ENCODE results near the gene STRA8.

The STRA8 gene

DNA sequence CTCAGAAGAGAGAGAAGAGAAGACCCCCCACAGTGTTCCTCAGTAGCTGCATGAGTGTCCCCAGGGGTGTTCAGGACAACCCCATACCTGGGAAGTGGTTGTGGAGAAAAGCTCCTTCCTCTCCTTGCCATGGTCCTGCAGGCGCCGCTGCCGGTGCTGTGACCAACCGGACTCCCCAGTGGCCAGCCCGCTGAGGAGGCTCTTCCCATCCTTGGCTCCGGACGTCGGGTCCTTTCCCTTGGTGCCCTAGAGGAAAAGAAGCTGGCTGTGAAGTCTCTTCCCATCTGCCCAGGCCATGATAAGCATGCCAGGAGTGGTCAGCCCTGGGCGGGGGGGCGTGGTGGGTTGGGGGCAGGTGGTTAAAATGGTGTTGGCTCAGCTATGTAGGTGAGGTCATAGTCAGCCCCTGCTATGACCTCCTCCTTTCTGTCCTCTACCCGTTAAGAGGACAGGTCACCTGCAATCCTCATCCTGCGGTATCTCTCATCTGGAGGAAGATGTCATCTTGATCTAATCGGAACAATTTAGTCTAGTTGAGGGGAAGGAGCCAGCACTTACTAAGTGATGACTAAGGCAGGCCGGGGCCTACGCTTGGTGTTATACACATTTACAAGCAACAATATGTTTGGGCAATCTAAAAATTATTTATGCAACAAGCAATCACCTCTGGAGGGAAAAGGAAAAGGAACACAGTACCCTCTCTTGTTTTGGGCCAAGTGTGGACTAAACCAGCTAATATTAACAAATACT is 35.6 kb upstream of the STRA8 start:
- H3K36me3 ChIP-seq (ENCODE audit: insufficient read depth, low read length) = peaks cover 5% of the 10 kb centered on the region; the same call in 1 of the 2 replicates
- no peak overlapping the region for H3K27ac ChIP-seq
- DNase-seq (ENCODE audit: low read depth, low spot score) = no peak

DNA sequence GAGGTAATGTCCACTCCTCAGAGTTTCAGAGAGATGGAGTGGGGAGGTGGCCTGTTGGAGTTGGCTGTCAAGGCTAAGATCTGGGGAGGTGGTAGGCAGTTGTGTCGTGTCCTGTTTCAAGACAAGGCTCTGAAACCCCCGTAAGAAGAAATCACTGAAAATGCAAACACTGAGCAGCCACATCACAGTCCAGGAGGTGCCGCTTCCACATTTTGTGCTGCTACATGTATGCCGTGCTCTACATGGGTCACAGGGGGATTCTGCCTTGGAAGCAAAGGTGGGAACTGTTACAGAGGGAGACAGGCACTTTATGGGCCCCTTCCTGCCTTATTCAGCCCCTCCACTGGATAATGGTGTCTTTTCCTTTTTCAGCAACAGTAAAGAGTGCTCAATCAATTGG is 34.2 kb upstream of the STRA8 start:
- H3K4me3 ChIP-seq = no peak overlapping the region
- no peaks in the 10 kb centered on the region for H3K9me3 ChIP-seq (ENCODE audit: low read depth, low read length)
- H3K36me3 ChIP-seq (ENCODE audit: insufficient read depth, low read length) = peaks cover 5% of the 10 kb centered on the region; the same call in 1 of the 2 replicates
- no peak overlapping the region for H3K9ac ChIP-seq (ENCODE audit: insufficient read length)
- no peak for TF ChIP-seq EZH2 (IDR thresholded peaks at IDR 0.05)
- no peak for TF ChIP-seq POLR2AphosphoS5 (IDR thresholded peaks at IDR 0.05; ENCODE audit: borderline replicate concordance, low read depth, low read length)
- no peak for TF ChIP-seq FOXP2 (optimal IDR thresholded peaks at IDR 0.05; ENCODE audit: control extremely low read depth, extremely low read length, insufficient read depth)
- no peak overlapping the region for H3K27ac ChIP-seq
- no peak for DNase-seq (ENCODE audit: low read depth, low spot score)

More for the DNA sequence above, 35.6 kb upstream of the STRA8 start:
- H3K9ac ChIP-seq (ENCODE audit: insufficient read length) = no peak overlapping the region
- H3K9me3 ChIP-seq (ENCODE audit: low read depth, low read length) = no peaks in the 10 kb centered on the region
- no peak overlapping the region for H3K4me3 ChIP-seq
- TF ChIP-seq FOXP2 (optimal IDR thresholded peaks at IDR 0.05; ENCODE audit: control extremely low read depth, extremely low read length, insufficient read depth) (no peak), EZH2 (IDR thresholded peaks at IDR 0.05) (no peak), POLR2AphosphoS5 (IDR thresholded peaks at IDR 0.05; ENCODE audit: borderline replicate concordance, low read depth, low read length) (no peak)

DNA sequence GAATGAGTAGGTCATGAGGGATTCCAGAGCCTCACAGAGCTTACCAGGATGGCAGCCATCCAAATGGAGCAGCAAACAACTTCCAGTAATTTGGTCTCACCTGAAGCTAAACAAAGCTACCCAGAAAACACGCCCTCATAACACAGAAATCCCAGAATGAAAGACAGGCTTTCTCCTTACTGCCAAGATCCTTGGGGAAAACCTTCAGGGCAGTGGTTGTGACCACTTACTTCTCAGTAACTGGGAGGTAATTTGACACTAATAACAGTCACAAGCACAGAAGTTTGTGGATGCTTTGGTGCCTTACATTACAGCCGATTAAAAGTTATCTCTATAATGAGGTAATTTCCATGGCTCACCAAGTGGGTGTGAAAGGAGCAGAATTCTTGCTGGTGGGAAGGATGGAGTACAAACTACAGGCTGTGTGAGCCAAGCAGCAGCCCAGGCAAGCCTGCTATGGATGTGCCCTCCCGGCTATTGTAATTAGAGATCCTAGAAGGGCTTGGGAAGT is 32.8 kb upstream of the STRA8 start:
- no peak for DNase-seq (ENCODE audit: low read depth, low spot score)
- Histone ChIP-seq H3K4me3 (no peak overlapping the region), H3K9ac (ENCODE audit: insufficient read length) (no peak overlapping the region), H3K27ac (no peak overlapping the region), H3K36me3 (ENCODE audit: insufficient read depth, low read length) (peaks cover 5% of the 10 kb centered on the region; the same call in 1 of the 2 replicates), H3K9me3 (ENCODE audit: low read depth, low read length) (no peaks in the 10 kb centered on the region)
- no peak for TF ChIP-seq POLR2AphosphoS5 (IDR thresholded peaks at IDR 0.05; ENCODE audit: borderline replicate concordance, low read depth, low read length)
- TF ChIP-seq EZH2 (IDR thresholded peaks at IDR 0.05) = no peak

DNA sequence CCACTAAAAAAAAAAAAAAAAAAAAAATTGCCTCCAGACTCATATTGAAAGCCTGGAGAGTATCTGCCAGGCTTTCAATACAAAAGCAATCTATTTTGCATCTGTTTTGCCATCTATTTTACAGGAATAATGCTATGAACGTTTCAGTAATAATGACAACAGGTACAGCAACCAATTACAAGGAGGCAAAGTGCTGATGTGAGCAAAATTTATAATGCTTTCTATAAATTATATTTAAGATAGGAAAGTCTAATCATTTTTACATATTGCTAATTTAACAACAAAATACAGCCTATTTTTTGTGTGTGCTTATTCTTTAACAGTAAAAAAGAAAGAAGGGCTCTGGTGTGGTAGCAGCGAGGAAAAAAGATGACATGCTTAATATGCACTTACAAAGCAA is 32.3 kb upstream of the STRA8 start:
- H3K9ac ChIP-seq (ENCODE audit: insufficient read length) = no peak overlapping the region
- no peak for DNase-seq (ENCODE audit: low read depth, low spot score)
- peaks cover 5% of the 10 kb centered on the region; the same call in 1 of the 2 replicates for H3K36me3 ChIP-seq (ENCODE audit: insufficient read depth, low read length)
- TF ChIP-seq POLR2AphosphoS5 (IDR thresholded peaks at IDR 0.05; ENCODE audit: borderline replicate concordance, low read depth, low read length) (no peak), FOXP2 (optimal IDR thresholded peaks at IDR 0.05; ENCODE audit: control extremely low read depth, extremely low read length, insufficient read depth) (no peak), EZH2 (IDR thresholded peaks at IDR 0.05) (no peak)
- H3K27ac ChIP-seq = no peak overlapping the region
- no peaks in the 10 kb centered on the region for H3K9me3 ChIP-seq (ENCODE audit: low read depth, low read length)
- H3K4me3 ChIP-seq = no peak overlapping the region

DNA sequence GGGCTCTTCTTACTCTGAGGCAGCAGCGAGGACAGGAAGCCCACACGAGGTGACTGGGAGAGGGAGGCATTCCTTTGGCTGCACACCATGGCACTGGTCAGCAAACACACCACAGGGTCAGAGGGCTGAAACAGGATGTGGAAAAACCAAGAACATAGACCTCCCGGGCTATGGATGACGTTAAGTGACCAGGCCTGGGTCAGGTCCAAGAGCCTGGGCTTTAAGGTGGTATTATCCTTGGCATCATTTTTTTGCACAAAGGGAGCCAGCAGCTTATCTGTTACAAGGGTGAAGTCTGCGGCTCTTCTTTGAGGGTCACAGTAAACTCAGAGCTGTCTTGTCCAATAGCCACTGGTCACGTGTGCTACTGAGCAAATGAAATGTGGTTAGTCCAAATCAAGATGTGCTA is 29.3 kb upstream of the STRA8 start:
- H3K4me3 ChIP-seq = no peak overlapping the region
- H3K27ac ChIP-seq = no peak overlapping the region
- no peak for DNase-seq (ENCODE audit: low read depth, low spot score)
- H3K9ac ChIP-seq (ENCODE audit: insufficient read length) = no peak overlapping the region
- H3K9me3 ChIP-seq (ENCODE audit: low read depth, low read length) = no peaks in the 10 kb centered on the region
- H3K36me3 ChIP-seq (ENCODE audit: insufficient read depth, low read length) = no peaks in the 10 kb centered on the region
- TF ChIP-seq POLR2AphosphoS5 (IDR thresholded peaks at IDR 0.05; ENCODE audit: borderline replicate concordance, low read depth, low read length) = no peak
- no peak for TF ChIP-seq EZH2 (IDR thresholded peaks at IDR 0.05)
- no peak for TF ChIP-seq FOXP2 (optimal IDR thresholded peaks at IDR 0.05; ENCODE audit: control extremely low read depth, extremely low read length, insufficient read depth)

DNA sequence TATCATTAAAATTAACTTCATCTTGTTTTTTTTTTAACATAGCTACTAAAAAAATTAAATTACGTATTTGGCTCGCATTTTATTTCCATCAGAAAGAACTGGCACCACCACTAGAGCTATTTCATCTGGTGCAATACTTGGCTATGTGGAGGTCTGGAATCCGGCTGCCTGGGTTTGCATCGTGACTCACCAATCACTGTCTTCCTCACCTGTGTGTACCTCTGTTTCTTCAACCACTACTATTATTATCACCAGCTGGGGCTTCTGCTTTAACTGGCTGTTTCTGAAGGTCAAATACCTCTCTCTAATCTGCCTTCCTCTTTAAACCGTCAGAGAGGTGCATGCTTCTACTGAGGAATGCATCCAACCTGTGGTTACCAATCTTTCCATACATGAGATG is 28.8 kb upstream of the STRA8 start:
- no peak for DNase-seq (ENCODE audit: low read depth, low spot score)
- TF ChIP-seq FOXP2 (optimal IDR thresholded peaks at IDR 0.05; ENCODE audit: control extremely low read depth, extremely low read length, insufficient read depth) (no peak), POLR2AphosphoS5 (IDR thresholded peaks at IDR 0.05; ENCODE audit: borderline replicate concordance, low read depth, low read length) (no peak), EZH2 (IDR thresholded peaks at IDR 0.05) (no peak)
- no peak overlapping the region for H3K27ac ChIP-seq
- H3K36me3 ChIP-seq (ENCODE audit: insufficient read depth, low read length) = no peaks in the 10 kb centered on the region
- H3K9me3 ChIP-seq (ENCODE audit: low read depth, low read length) = no peaks in the 10 kb centered on the region
- no peak overlapping the region for H3K4me3 ChIP-seq
- H3K9ac ChIP-seq (ENCODE audit: insufficient read length) = no peak overlapping the region

DNA sequence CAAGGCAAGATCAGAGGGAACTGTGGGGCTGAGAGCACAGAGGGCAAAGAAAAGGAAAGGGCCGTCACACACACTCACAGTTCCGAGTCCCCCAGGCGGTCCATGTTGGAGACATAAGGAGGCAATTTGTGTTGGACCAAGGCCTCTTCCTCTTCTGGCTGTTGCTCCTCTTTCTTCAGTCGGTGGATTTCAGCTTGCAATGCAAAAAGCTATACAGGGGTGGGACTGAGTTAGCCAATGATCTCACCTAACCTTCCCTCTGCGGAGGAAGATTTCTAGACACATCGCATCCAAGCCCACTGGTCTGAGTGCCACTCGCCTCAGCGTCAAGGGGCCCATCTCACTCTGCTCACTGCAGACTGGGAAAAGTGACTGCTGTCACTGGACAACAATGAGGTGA is 27.8 kb upstream of the STRA8 start:
- no peak for TF ChIP-seq FOXP2 (optimal IDR thresholded peaks at IDR 0.05; ENCODE audit: control extremely low read depth, extremely low read length, insufficient read depth)
- no peak for TF ChIP-seq POLR2AphosphoS5 (IDR thresholded peaks at IDR 0.05; ENCODE audit: borderline replicate concordance, low read depth, low read length)
- TF ChIP-seq EZH2 (IDR thresholded peaks at IDR 0.05) = no peak
- Histone ChIP-seq H3K36me3 (ENCODE audit: insufficient read depth, low read length) (no peaks in the 10 kb centered on the region), H3K27ac (no peak overlapping the region), H3K9me3 (ENCODE audit: low read depth, low read length) (no peaks in the 10 kb centered on the region), H3K9ac (ENCODE audit: insufficient read length) (no peak overlapping the region), H3K4me3 (no peak overlapping the region)
- no peak for DNase-seq (ENCODE audit: low read depth, low spot score)

DNA sequence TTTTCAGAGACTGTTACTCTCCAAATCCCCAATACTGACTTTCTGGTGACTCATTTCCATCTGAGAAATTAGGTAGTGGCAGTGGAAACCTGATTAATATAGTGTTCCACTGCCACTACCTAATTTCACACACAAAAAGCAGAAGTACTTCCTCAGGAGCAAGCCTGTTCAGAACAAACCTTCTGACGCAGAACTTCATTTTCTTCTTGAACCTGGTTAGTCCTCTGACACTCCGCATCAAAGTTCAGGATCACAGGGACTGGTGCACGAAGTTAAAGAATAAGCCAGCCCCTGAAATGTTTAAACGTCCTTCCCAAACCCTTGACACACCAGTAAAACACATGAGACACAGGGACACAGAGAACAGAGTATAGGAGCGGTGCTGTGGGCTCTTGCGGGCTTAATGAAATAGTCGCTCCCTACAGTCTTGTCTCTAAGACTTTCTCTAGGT is 26.7 kb upstream of the STRA8 start:
- Histone ChIP-seq H3K9ac (ENCODE audit: insufficient read length) (no peak overlapping the region), H3K9me3 (ENCODE audit: low read depth, low read length) (no peaks in the 10 kb centered on the region), H3K27ac (no peak overlapping the region), H3K4me3 (no peak overlapping the region), H3K36me3 (ENCODE audit: insufficient read depth, low read length) (no peaks in the 10 kb centered on the region)
- TF ChIP-seq POLR2AphosphoS5 (IDR thresholded peaks at IDR 0.05; ENCODE audit: borderline replicate concordance, low read depth, low read length) = no peak
- no peak for TF ChIP-seq EZH2 (IDR thresholded peaks at IDR 0.05)
- no peak for TF ChIP-seq FOXP2 (optimal IDR thresholded peaks at IDR 0.05; ENCODE audit: control extremely low read depth, extremely low read length, insufficient read depth)
- no peak for DNase-seq (ENCODE audit: low read depth, low spot score)

Measured in SK-N-MC (cell line).